GM12878 (cell line): Measurements from ENCODE around the gene RIPPLY3. TPM values are rescaled to one million over a fixed set of nuclear protein-coding genes. Genes with fewer than 3 reads are reported as not detected.

ENCODE experiments used
- ATAC-seq: fragments of 200-7000 bp; cut with Tn5 transposase; 3 replicates; pipeline ENCODE4 v1.9.1; 2020; ENCODE audit warnings: mild to moderate bottlenecking, moderate library complexity
- BruUV-seq: library from RNA; stranded (reverse); fragments of 400-500 nt; replicated peaks from 2 replicates; lab custom pipeline; 2021; lab: Mats Ljungman, UMichigan
- CTCF ChIA-PET: fragments of 300-600 bp; sonication (Branson Sonifier 250); formaldehyde crosslinking; extraction: SDS; loops from one replicate; lab custom pipeline; 2021; ENCODE audit warnings: inconsistent platforms; lab: Yijun Ruan, JAX
- POLR2A ChIA-PET: fragments of 350-600 bp; formaldehyde crosslinking; extraction: SDS; loops from one replicate; lab custom pipeline; 2021; ENCODE audit warnings: inconsistent platforms; lab: Charles Lee
- RAD21 ChIA-PET: fragments of 300-600 bp; sonication (Branson Sonifier 250); formaldehyde crosslinking; loops from one replicate; lab custom pipeline; 2023; ENCODE audit warnings: antibody characterized with exemption; ENCODE audit not compliant: unreplicated experiment; lab: Charles Lee
- SMC1A ChIA-PET: fragments of 300-600 bp; sonication (Branson Sonifier 250); formaldehyde crosslinking; loops from one replicate; lab custom pipeline; 2023; ENCODE audit not compliant: unreplicated experiment, uncharacterized antibody; lab: Charles Lee
- DNase-seq: peaks from one replicate; pipeline ENCODE4 v3.0.0-alpha.2; 2011; ENCODE audit warnings: low read depth, low spot score
- FAIRE-seq: peaks from 3 replicates; lab custom pipeline; 2011; peaks lifted over from hg19 to GRCh38; lab: Jason Lieb, UNC
- H2AFZ ChIP-seq: 2 replicates; pipeline ENCODE4 v1.6.0; 2011; ENCODE audit warnings: low read depth, low read length, control low read depth; ENCODE audit not compliant: control insufficient read depth
- H3K27ac ChIP-seq: 2 replicates; pipeline ENCODE4 v1.5.1; 2011; ENCODE audit warnings: control low read depth; ENCODE audit not compliant: control insufficient read depth, insufficient read depth
- H3K27me3 ChIP-seq, 2 experiments: replicated peaks in 1 of 2; 2 replicates each; pipeline versions ENCODE4 v1.6.0 to v1.6.1; 2011; ENCODE audit warnings: low read length in 1 of 2; ENCODE audit not compliant: control insufficient read depth in 2 of 2, insufficient read depth in 2 of 2
- H3K36me3 ChIP-seq, 2 experiments: 2 replicates each; pipeline ENCODE4 v1.5.1; 2011; ENCODE audit warnings: low read length in 1 of 2; ENCODE audit not compliant: control insufficient read depth in 2 of 2, insufficient read depth in 2 of 2
- H3K4me1 ChIP-seq: 2 replicates; pipeline ENCODE4 v1.6.1; 2011; ENCODE audit warnings: mild to moderate bottlenecking, low read length, moderate library complexity, mixed read lengths; ENCODE audit not compliant: control insufficient read depth, insufficient read depth
- H3K4me2 ChIP-seq: 2 replicates; pipeline ENCODE4 v1.6.0; 2011; ENCODE audit warnings: control low read depth; ENCODE audit not compliant: control insufficient read depth, insufficient read depth
- H3K4me3 ChIP-seq: fragments of 200-600 bp; sonication (generic); 2 replicates; pipeline ENCODE4 v1.5.1; 2016
- H3K79me2 ChIP-seq: 2 replicates; pipeline ENCODE4 v1.6.0; 2011; ENCODE audit warnings: low read length; ENCODE audit not compliant: control insufficient read depth, insufficient read depth
- H3K9ac ChIP-seq: 2 replicates; pipeline ENCODE4 v1.8.0; 2011; ENCODE audit warnings: low read length, control low read depth, mixed read lengths; ENCODE audit not compliant: control insufficient read depth, insufficient read depth
- H3K9me3 ChIP-seq: replicated peaks from 3 replicates; pipeline ENCODE4 v1.5.1; 2011; ENCODE audit warnings: mild to moderate bottlenecking, low read length; ENCODE audit not compliant: control insufficient read depth, insufficient read depth
- H4K20me1 ChIP-seq: 2 replicates; pipeline ENCODE4 v1.6.0; 2011; ENCODE audit not compliant: control insufficient read depth, insufficient read depth
- EZH2 ChIP-seq: IDR thresholded peaks from 2 replicates; pipeline ENCODE4 v1.6.1; 2012; ENCODE audit warnings: low read depth, mild to moderate bottlenecking, control low read depth, inconsistent platforms, low read length, borderline replicate concordance; ENCODE audit not compliant: control insufficient read depth
- GABPA ChIP-seq: IDR thresholded peaks from 2 replicates; pipeline ENCODE4 v1.6.1; 2014; ENCODE audit warnings: antibody characterized with exemption, low read depth, mild to moderate bottlenecking, inconsistent platforms
- RCOR1 ChIP-seq: conservative IDR thresholded peaks from 2 replicates; pipeline ENCODE4 v1.6.1; 2012; ENCODE audit warnings: low read depth, low read length, improper control_type of control experiment
- SPI1 ChIP-seq: IDR thresholded peaks from 2 replicates; pipeline ENCODE4 v1.6.1; 2011; ENCODE audit warnings: low read depth, mild to moderate bottlenecking, low read length, moderate library complexity, borderline replicate concordance; ENCODE audit not compliant: insufficient read depth
- WRNIP1 ChIP-seq: IDR thresholded peaks from 2 replicates; pipeline ENCODE4 v1.6.1; 2011; ENCODE audit warnings: low read depth, low read length, improper control_type of control experiment, borderline replicate concordance
- ZNF622 ChIP-seq: fragments of 450-650 bp; IDR thresholded peaks from 2 replicates; pipeline ENCODE4 v1.6.1; 2017; ENCODE audit warnings: mild to moderate bottlenecking, inconsistent platforms
- WGBS: methylation state at CpG from one replicate; pipeline ENCODE4 v1.1.6; 2016; ENCODE audit warnings: low lambda C conversion rate; ENCODE audit not compliant: insufficient replicate concordance, insufficient coverage; ENCODE audit errors: missing lambda C conversion rate; 5-methylcytosine and 5-hydroxymethylcytosine counted together
- in situ Hi-C: fragments of 300-500 bp; cut with MboI; formaldehyde crosslinking; loops from 9 replicates; pipeline ENCODE4 v1.14.3; 2018; ENCODE audit warnings: mixed read lengths
- intact Hi-C: fragments of 100-400 bp; cut with micrococcal nuclease; formaldehyde crosslinking; loops from one replicate; pipeline ENCODE4 v1.14.2; 2022; ENCODE audit not compliant: unreplicated experiment
- polyA plus RNA-seq, 11 experiments: library from polyadenylated mRNA; depleted of rRNA in 4 of 11; unstranded in 6 of 11; stranded (reverse) in 5 of 11; fragments of >200 nt; fragmentation: Nextera tagmentation in 4 of 11; fragmentation: Illumina TruSeq in 1 of 11; extraction: Ambion mirVana in 4 of 11; extraction: Trizol in 1 of 11; gene quantifications; 1 replicate in 1 of 11; 2 replicates in 10 of 11; pipeline versions ENCODE4 v1.2.1 to v1.2.3, GENCODE V29; 2011 to 2016; ENCODE audit warnings: inconsistent platforms in 2 of 11, missing spikeins in 2 of 11, low read depth in 1 of 11
- total RNA-seq, 4 experiments: library from RNA; depleted of rRNA in 3 of 4; stranded (reverse); fragments of >200 nt in 3 of 4; fragmentation: Illumina TruSeq in 1 of 4; extraction: Trizol in 1 of 4; gene quantifications; 2 replicates each; pipeline versions ENCODE4 v1.2.1 to v1.2.3, GENCODE V29; 2013 to 2021

The RIPPLY3 gene
- total and polyA plus RNA-seq, 10 of the 15 experiments (the other 5 are each of a cell fraction or from before 2014, with no cell fraction given): not detected

DNA sequence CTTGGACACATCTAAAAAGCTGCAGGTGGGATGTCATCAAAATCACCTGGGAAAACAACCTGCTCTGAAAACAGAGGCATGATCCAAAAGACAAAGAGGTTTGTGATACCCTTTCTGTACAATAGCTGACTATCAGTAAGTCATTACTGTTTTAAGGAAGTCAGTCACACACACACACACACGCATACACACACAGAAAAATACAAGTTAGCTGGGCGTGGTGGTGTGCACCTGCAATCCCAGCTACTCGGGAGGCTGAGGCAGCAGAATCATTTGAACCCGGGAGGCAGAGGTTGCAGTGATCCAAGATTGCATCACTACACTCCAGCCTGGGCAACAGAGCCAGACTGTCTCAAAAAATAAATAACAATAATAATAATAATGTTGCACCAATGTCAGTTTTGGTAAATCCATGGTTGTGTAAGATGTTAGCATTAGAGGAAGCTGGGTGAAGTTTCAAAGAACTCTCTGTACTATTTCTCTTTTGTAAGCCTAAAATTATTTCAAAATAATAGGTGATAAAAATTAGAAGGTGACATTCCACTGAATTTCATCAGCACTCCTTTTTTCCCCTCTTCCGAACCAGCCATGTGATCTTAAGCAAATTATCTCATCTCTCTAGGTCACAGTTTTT, 30.2 kb upstream of the RIPPLY3 start:
- Histone ChIP-seq H3K4me3 (no peak overlapping the region), H4K20me1 (no peaks in the 10 kb centered on the region), H3K4me2 (no peak overlapping the region), H3K4me1 (peaks cover 15% of the 10 kb centered on the region), H3K27me3 (no peaks in the 10 kb centered on the region), H3K9ac (no peak overlapping the region), H3K9me3 (no peaks in the 10 kb centered on the region), H3K79me2 (no peaks in the 10 kb centered on the region), H3K36me3 (no peaks in the 10 kb centered on the region), H3K27ac (no peak overlapping the region), H2AFZ (no peak overlapping the region)
- FAIRE-seq (no peak), DNase-seq (no peak), ATAC-seq (no peak)
- BruUV-seq: no TSS peak
- ChIA-PET POLR2A (interaction anchor here (0.6 to 1.7 kb wide), 3 partner anchors 9 to 688 kb away, joined by 4 to 12 read pairs (median 4); partner anchors contain the start of gene HLCS), CTCF (interaction anchor here (0.6 to 6.5 kb wide), 31 partner anchors 8 to 719 kb away, joined by 3 to 94 read pairs (median 5); partner anchors contain the start of genes HLCS, MORC3 and RIPPLY3), RAD21 (interaction anchor here (0.7 to 2.8 kb wide), 15 partner anchors 10 to 283 kb away, joined by 3 to 20 read pairs (median 5); partner anchors contain the start of gene HLCS), SMC1A (interaction anchor here (0.6 to 2.8 kb wide), 20 partner anchors 9 to 666 kb away, joined by 3 to 23 read pairs (median 4); no protein-coding TSS in a partner anchor)
- intact Hi-C loops (loop anchor here (5.0 kb wide), 1 partner anchor 101 kb away; no protein-coding TSS in a partner anchor), in situ Hi-C loops (no loop called here)
- WGBS: 42% methylated on average over 5 of the region's 5 CpGs
- no peak for TF ChIP-seq EZH2
- no peak for TF ChIP-seq SPI1
- TF ChIP-seq RCOR1: no peak
- TF ChIP-seq WRNIP1: no peak
- TF ChIP-seq GABPA: no peak
- TF ChIP-seq ZNF622: no peak
